ENCODE data around the gene SORBS1. TPM values are rescaled to one million over a fixed set of nuclear protein-coding genes. Genes with fewer than 3 reads are reported as not detected.

Gene SORBS1
- total and polyA plus RNA-seq, 2 of the 13 experiments (the other 11 are each of a cell fraction or from before 2014, with no cell fraction given) = 16.8 to 39.8 TPM

DNA sequence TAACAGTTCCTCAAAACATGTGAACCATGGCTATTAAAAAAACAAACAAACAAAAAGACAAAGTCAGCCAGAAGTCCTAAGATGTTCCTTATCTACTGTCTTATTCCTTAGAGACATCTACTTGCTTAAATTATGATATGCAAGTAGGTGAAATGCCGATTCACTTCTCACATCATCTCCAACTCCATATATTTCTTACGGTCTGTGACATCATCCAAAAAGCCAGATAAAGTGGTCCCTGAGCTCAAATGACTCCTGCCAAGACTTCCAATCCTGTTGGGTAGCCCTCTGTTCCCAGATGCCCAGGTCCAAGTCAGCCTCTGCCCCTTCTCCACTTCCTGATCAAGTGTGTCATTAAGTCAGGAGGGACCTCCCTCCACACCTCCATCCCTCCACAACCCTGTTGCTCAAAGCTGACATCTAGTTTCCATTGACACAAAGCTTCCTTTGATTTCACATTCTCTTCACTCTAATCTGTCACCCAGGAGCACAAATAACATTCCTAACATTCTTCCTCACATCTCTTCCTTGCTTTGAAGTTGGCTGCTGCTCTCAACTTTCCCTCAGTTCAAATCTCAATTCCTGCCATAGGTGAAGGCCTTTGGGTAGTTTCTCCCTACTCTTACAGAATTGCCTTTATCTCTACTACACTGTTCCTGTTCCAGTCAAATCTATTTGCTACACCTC lies 214.3 kb downstream of the SORBS1 start (continued):
- TF ChIP-seq, protein P1, sequence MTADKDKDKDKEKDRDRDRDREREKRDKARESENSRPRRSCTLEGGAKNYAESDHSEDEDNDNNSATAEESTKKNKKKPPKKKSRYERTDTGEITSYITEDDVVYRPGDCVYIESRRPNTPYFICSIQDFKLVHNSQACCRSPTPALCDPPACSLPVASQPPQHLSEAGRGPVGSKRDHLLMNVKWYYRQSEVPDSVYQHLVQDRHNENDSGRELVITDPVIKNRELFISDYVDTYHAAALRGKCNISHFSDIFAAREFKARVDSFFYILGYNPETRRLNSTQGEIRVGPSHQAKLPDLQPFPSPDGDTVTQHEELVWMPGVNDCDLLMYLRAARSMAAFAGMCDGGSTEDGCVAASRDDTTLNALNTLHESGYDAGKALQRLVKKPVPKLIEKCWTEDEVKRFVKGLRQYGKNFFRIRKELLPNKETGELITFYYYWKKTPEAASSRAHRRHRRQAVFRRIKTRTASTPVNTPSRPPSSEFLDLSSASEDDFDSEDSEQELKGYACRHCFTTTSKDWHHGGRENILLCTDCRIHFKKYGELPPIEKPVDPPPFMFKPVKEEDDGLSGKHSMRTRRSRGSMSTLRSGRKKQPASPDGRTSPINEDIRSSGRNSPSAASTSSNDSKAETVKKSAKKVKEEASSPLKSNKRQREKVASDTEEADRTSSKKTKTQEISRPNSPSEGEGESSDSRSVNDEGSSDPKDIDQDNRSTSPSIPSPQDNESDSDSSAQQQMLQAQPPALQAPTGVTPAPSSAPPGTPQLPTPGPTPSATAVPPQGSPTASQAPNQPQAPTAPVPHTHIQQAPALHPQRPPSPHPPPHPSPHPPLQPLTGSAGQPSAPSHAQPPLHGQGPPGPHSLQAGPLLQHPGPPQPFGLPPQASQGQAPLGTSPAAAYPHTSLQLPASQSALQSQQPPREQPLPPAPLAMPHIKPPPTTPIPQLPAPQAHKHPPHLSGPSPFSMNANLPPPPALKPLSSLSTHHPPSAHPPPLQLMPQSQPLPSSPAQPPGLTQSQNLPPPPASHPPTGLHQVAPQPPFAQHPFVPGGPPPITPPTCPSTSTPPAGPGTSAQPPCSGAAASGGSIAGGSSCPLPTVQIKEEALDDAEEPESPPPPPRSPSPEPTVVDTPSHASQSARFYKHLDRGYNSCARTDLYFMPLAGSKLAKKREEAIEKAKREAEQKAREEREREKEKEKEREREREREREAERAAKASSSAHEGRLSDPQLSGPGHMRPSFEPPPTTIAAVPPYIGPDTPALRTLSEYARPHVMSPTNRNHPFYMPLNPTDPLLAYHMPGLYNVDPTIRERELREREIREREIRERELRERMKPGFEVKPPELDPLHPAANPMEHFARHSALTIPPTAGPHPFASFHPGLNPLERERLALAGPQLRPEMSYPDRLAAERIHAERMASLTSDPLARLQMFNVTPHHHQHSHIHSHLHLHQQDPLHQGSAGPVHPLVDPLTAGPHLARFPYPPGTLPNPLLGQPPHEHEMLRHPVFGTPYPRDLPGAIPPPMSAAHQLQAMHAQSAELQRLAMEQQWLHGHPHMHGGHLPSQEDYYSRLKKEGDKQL (CRISPR knock-in tag; IDR thresholded peaks at IDR 0.05; ENCODE audit: low read depth) = no peak; the same call in 1 of the 2 replicates
- TF ChIP-seq, protein P2, sequence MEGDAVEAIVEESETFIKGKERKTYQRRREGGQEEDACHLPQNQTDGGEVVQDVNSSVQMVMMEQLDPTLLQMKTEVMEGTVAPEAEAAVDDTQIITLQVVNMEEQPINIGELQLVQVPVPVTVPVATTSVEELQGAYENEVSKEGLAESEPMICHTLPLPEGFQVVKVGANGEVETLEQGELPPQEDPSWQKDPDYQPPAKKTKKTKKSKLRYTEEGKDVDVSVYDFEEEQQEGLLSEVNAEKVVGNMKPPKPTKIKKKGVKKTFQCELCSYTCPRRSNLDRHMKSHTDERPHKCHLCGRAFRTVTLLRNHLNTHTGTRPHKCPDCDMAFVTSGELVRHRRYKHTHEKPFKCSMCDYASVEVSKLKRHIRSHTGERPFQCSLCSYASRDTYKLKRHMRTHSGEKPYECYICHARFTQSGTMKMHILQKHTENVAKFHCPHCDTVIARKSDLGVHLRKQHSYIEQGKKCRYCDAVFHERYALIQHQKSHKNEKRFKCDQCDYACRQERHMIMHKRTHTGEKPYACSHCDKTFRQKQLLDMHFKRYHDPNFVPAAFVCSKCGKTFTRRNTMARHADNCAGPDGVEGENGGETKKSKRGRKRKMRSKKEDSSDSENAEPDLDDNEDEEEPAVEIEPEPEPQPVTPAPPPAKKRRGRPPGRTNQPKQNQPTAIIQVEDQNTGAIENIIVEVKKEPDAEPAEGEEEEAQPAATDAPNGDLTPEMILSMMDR (CRISPR knock-in tag; IDR thresholded peaks at IDR 0.05) = no peak; the same call in 1 of the 2 replicates
- TF ChIP-seq, protein P3, sequence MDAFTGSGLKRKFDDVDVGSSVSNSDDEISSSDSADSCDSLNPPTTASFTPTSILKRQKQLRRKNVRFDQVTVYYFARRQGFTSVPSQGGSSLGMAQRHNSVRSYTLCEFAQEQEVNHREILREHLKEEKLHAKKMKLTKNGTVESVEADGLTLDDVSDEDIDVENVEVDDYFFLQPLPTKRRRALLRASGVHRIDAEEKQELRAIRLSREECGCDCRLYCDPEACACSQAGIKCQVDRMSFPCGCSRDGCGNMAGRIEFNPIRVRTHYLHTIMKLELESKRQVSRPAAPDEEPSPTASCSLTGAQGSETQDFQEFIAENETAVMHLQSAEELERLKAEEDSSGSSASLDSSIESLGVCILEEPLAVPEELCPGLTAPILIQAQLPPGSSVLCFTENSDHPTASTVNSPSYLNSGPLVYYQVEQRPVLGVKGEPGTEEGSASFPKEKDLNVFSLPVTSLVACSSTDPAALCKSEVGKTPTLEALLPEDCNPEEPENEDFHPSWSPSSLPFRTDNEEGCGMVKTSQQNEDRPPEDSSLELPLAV (CRISPR knock-in tag; conservative IDR thresholded peaks at IDR 0.05; ENCODE audit: low read depth) = no peak
- TF ChIP-seq FOXC1 (CRISPR knock-in tag; IDR thresholded peaks at IDR 0.05; ENCODE audit: borderline replicate concordance) = no peak
- TF ChIP-seq, protein P4, sequence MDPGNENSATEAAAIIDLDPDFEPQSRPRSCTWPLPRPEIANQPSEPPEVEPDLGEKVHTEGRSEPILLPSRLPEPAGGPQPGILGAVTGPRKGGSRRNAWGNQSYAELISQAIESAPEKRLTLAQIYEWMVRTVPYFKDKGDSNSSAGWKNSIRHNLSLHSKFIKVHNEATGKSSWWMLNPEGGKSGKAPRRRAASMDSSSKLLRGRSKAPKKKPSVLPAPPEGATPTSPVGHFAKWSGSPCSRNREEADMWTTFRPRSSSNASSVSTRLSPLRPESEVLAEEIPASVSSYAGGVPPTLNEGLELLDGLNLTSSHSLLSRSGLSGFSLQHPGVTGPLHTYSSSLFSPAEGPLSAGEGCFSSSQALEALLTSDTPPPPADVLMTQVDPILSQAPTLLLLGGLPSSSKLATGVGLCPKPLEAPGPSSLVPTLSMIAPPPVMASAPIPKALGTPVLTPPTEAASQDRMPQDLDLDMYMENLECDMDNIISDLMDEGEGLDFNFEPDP (CRISPR knock-in tag; conservative IDR thresholded peaks at IDR 0.05) = no peak
- no peak for TF ChIP-seq SMAD9 (CRISPR knock-in tag; IDR thresholded peaks at IDR 0.05)
- no peak for TF ChIP-seq MAF1 (CRISPR knock-in tag; IDR thresholded peaks at IDR 0.05; ENCODE audit: borderline replicate concordance)
- no peak for TF ChIP-seq ZNF775 (CRISPR knock-in tag; IDR thresholded peaks at IDR 0.05; ENCODE audit: borderline replicate concordance)
- TF ChIP-seq, protein P5, sequence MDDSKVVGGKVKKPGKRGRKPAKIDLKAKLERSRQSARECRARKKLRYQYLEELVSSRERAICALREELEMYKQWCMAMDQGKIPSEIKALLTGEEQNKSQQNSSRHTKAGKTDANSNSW (CRISPR knock-in tag; IDR thresholded peaks at IDR 0.05; ENCODE audit: borderline replicate concordance) = no peak
- TF ChIP-seq AGO2 (optimal IDR thresholded peaks at IDR 0.05; ENCODE audit: low read depth, low read length) = no peak
- TF ChIP-seq NCOA1 (CRISPR knock-in tag; IDR thresholded peaks at IDR 0.05) = no peak
- no peak for TF ChIP-seq ZFP36L2 (CRISPR knock-in tag; IDR thresholded peaks at IDR 0.05)
- TF ChIP-seq CENPT (CRISPR knock-in tag; IDR thresholded peaks at IDR 0.05; ENCODE audit: low read depth) = no peak
- no peak for TF ChIP-seq ZNF629 (CRISPR knock-in tag; conservative IDR thresholded peaks at IDR 0.05)
- 0 out of 2 replicates have a peak, but pooled peaks have one; percentile 56 for TF ChIP-seq ZNF746 (CRISPR knock-in tag; IDR thresholded peaks at IDR 0.05)
- TF ChIP-seq EED (CRISPR knock-in tag; IDR thresholded peaks at IDR 0.05) = no peak
- no peak for TF ChIP-seq ZFP37 (CRISPR knock-in tag; IDR thresholded peaks at IDR 0.05; ENCODE audit: borderline replicate concordance)
- TF ChIP-seq ARID2 (CRISPR knock-in tag; IDR thresholded peaks at IDR 0.05; ENCODE audit: borderline replicate concordance) = no peak
- no peak for TF ChIP-seq ZSCAN22 (CRISPR knock-in tag; IDR thresholded peaks at IDR 0.05)
